ENCODE data around the gene DSC3.
"Not testable (repeated sequence)": the region's sequence is repeated elsewhere in the genome, so short reads cannot be mapped to it uniquely, and the experiment has no call there.

The DSC3 gene

GRCh38 chr18:31041271-31042083, 1.1 kb downstream of the DSC3 start:
- DNase-seq (ENCODE audit: low read depth): no peak

GRCh38 chr18:31040686-31041270, 1.8 kb downstream of the DSC3 start:
- DNase-seq (ENCODE audit: low read depth): no peak

- no peak for DNase-seq (ENCODE audit: low read depth)
Measured at GRCh38 chr18:31039426-31039825, 3.1 kb downstream of the DSC3 start.

GRCh38 chr18:31037686-31038085, 4.9 kb downstream of the DSC3 start:
- not testable (repeated sequence) for DNase-seq (ENCODE audit: low read depth)

DNA sequence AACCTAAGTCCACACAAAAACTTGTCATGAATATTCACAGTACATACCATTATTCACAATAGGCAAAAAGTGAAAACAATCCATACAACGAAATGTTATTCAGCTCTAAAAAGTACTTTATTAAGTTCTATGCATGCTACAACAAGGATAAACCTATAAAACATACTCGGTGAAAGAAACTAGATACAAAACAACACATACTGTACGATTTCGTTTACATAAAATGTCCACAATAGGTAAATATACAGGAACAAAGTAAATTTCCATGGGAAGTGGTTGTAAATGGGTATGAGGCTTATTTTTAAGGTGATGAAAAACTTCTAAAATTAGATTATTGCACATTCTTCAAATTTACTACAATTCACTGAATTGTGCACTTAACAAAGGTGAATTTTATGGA, 8.0 kb downstream of the DSC3 start:
- no peak for DNase-seq (ENCODE audit: low read depth)

- no peak for DNase-seq (ENCODE audit: low read depth)
Measured at GRCh38 chr18:31030574-31031278, 11.8 kb downstream of the DSC3 start.

GRCh38 chr18:31015715-31016434, 26.7 kb downstream of the DSC3 start:
- no peak for DNase-seq (ENCODE audit: low read depth)

GRCh38 chr18:31011455-31011854, 31.1 kb downstream of the DSC3 start:
- not testable (repeated sequence) for DNase-seq (ENCODE audit: low read depth)

- DNase-seq (ENCODE audit: low read depth): no peak
Measured at GRCh38 chr18:31010601-31011000, 31.9 kb downstream of the DSC3 start.

GRCh38 chr18:30999887-31000628, 42.5 kb downstream of the DSC3 start:
- no peak for DNase-seq (ENCODE audit: low read depth)

DNA sequence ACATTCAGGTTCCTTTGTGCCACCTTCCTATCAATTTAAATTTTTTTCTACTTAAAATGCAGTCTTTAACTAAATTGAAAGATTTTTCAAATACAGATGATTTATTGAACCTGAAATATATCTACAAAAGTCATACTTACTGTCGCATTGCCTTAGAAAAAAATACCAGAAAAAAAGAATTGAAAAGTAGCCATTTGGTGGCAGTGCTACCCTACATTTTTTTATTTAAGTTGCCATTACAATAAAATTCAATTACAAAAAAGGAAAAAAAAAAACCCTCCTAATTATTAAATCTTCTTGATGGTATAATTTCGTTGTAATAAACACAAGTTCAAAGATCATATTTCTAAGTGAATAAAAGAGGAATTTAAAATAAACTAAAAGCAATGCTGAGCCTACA, 43.4 kb downstream of the DSC3 start:
- no peak for DNase-seq (ENCODE audit: low read depth)

- no peak for DNase-seq (ENCODE audit: low read depth)
Measured at GRCh38 chr18:30997223-30997622, 45.3 kb downstream of the DSC3 start.

- no peak for DNase-seq (ENCODE audit: low read depth)
Measured at GRCh38 chr18:30992231-30992630, 50.3 kb downstream of the DSC3 start.

DNA sequence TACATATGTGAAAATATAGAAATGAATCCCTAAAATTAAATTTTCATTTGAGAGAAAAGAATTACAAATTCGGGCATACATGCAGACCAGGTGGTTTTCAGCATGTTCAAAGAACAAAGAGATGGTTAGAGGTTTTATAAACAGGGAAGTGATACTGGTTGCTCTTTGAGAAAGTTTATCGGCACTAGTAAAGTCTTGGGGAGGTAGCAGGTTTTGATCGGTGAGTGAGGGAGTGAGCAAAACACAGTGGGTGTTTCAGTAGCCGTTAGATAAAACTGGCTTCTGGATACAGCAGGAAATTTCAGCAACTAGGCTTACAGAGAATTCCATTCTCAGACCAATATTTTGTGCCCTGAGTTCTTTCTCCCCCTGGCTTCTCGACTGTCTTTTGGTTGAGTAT, 51.1 kb downstream of the DSC3 start:
- DNase-seq (ENCODE audit: low read depth): no peak

GRCh38 chr18:30989141-30989540, 53.4 kb downstream of the DSC3 start:
- DNase-seq (ENCODE audit: low read depth): no peak

DNA sequence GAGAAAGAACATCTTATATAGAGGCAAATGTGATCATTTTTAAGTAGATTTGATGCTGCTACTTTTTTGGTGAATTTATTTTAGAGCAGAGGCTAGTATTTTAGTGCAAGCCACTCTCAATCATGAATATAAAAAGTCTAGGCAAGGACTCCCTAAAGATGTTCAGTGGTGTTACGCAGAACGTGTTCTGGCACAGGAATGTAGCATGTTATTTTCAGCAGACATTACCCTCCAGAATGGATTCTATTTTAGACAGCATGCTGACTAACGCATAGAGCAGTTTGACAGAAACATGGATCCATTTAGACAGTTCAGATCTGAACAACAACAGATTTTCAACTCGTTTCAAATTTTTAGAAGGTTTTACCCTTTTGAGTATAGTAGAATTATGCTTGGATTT, 54.1 kb downstream of the DSC3 start:
- no peak for DNase-seq (ENCODE audit: low read depth)

GRCh38 chr18:30987467-30988241, 54.9 kb downstream of the DSC3 start:
- no peak for DNase-seq (ENCODE audit: low read depth)

- no peak for DNase-seq (ENCODE audit: low read depth)
Measured at GRCh38 chr18:30985753-30986152, 56.8 kb downstream of the DSC3 start.

GRCh38 chr18:30982285-30982992, 60.1 kb downstream of the DSC3 start:
- no peak for DNase-seq (ENCODE audit: low read depth)

DNA sequence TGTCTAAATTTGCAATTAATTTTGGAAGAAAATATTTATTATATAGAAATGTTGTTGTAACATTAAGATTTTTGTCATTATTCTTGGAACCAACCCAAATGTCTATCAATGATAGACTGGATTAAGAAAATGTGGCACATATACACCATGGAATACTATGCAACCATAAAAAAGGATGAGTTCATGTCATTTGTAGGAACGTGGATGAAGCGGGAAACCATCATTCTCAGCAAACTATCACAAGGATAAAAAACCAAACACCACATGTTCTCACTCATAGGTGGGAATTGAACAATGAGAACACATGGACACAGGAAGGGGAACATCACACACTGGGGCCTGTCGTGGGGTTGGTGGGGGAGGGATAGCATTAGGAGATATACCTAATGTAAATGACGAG, 64.5 kb downstream of the DSC3 start:
- DNase-seq (ENCODE audit: low read depth): not testable (repeated sequence)

Measured in GM04504 (cell line).